TTC549 (cell line): ENCODE data around the gene YBX3.
"Not testable (repeated sequence)": the region's sequence is repeated elsewhere in the genome, so short reads cannot be mapped to it uniquely, and the experiment has no call there.

Experiments
- FAIRE-seq: peaks from 2 replicates; lab custom pipeline; 2012; peaks lifted over from hg19 to GRCh38; lab: Jason Lieb, UNC

YBX3 gene

GRCh38 chr12:10722905-10723746 lies at the start of gene YBX3:
Gene YBX3 (minus strand): TSS chr12:10723323. CDS start chr12:10723111, 212 bp downstream.
- no peak for FAIRE-seq

DNA sequence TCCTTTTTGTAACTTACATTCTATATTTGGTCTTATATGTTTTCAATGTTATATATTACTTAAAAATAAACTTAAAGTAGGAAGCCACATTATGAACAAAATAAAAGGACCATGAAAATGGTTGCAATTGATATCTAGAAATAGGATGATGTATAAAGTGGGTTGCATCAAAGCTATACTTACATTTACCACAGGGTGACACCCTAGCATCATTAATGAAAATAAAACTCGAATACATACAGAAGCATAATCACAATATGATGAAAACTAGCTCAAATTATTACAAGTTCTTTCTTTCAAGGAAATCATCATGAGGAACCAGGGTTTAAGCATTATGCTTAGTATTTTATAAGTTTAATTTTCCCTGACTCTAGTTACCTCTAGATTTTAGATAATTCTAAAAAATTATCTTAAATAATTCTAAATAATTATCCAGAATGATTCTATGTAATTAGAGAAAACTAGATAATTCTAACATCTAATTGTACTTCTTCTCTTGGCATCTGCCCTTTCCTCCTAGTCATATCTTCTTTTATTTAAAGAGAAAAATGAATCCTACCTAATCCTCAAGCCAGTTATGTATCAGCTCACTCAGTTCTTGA lies 48.1 kb upstream of the YBX3 start:
- FAIRE-seq, result peak; percentile 90

DNA sequence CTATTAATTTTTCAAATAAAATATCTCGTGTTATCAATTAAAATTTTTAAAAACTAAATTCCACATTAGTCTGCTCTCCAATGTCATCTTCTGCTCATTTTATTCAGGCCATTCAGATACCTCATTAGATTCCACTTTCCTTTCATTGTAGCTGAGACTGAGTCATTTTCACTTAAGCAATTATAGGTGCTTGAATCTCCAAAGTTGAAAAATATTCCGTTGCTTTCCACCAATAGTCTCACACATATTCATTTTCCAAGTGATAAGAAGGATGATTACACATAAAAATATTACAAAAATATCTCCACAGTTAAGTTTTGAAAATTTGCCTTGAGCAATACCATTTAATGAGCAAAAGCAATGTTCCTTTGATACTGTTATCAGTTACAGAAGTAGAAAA lies 36.5 kb upstream of the YBX3 start:
- no peak for FAIRE-seq

DNA sequence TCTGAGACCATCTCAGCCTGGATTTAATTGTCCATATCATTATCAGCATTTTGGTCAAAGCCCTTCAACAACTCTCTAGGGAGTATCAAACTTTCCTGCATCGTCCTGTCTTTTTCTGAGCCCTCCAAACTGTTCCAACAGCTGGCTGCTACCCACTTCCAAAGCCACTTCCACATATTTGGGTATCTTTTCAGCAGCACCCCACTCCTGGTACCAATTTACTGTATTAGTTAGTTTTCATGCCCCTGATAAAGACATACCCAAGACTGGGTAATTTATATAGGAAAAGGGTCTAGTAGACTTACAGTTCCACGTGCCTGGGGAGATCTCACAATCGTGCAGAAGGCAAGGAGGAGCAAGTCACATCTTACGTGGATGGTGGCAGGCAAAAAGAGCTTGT lies 33.1 kb upstream of the YBX3 start:
- FAIRE-seq, result no peak

GRCh38 chr12:10753059-10753458 lies 29.9 kb upstream of the YBX3 start:
- no peak for FAIRE-seq

DNA sequence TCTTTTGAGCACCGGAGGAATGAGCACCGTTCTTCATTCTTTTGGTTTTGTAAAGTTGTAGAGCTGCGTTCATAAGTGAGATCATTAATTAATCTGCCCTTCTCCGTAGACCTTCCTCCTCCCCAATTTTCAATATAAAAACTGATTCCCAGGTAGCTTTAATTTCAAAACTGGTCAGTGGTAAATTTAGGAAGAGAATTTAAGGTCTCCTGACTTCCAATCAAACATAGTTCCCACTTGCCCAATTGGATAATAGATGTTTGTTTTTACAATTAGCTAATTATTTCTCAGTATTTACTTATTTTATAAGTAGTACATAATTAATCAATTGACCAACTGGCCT lies 27.2 kb upstream of the YBX3 start:
- FAIRE-seq, result no peak

DNA sequence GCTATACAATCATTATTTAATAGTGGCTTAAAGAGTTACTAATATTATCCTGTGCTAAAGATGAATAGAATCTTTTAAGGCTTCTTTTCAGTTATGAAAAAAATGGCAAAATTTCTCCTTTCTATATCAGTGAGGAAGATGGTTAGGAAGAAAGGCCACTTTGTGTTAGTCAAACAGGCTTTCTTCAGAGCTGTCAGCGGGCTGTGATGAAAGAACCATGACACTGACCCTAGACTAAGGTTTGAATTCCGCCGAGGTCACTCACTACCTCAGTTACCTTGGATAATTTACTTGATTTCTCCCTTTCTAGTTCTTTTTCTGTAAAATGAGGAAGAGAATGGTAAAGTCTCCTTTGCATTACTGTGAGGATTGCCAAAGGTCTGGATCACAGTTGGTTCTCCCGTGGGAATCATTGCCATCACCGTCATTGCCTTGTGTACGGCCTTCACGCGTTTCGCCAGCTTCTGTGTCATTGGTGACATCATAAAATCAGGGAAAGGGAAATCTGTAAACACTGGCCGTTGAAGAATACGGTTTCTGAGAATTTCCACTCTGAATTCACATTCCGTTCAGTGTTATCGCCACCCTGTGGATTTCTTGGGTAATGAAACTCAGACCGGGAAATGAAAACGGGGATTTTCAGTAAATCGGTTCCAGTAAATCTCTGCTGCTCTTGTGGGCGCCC lies 26.7 kb upstream of the YBX3 start:
- peak; percentile 93 for FAIRE-seq

- FAIRE-seq, result no peak
These were observed 24.6 kb upstream of the YBX3 start for GRCh38 chr12:10747730-10748129.

- not testable (repeated sequence) for FAIRE-seq
These were observed 20.3 kb upstream of the YBX3 start for GRCh38 chr12:10743420-10743819.

DNA sequence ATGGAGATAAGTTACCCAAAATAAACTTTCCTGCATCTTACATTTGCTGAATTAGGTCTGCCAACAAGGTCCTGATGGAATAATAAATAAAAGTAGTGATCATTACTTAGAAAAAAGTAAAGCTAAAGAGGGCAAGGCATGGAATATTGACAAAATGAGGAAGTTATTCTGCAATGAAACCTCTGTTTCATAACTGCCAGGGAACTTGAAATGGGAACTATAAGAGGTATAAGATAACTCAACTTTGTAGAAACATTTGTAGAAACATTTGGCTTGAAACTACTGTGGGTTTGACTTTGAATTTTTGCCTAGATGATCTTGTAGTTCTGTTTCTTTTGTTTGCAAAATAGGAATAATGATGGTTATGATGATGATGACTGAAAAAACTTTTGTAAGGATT lies 18.7 kb upstream of the YBX3 start:
- no peak for FAIRE-seq

GRCh38 chr12:10740182-10740581 lies 17.1 kb upstream of the YBX3 start:
- no peak for FAIRE-seq

GRCh38 chr12:10739157-10740118 lies 16.3 kb upstream of the YBX3 start:
- no peak for FAIRE-seq

DNA sequence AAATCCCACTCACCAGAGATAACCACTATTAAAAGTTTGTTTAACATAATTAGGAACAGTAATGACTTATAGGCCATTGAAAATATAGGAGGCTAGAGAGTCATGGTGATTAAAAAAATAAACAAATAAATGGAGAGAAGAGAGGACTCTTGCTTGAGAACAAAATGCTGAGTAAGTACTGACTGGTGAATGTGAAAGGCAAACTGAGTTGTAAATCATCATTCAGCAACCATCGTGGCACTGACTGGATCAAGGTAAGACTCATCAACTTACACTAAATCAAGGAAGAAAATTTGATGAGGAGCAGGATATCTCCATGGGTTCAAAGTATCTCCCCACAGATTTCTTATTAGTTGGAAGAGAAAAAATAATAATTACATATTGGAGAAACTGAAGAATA lies 14.1 kb upstream of the YBX3 start:
- no peak for FAIRE-seq

DNA sequence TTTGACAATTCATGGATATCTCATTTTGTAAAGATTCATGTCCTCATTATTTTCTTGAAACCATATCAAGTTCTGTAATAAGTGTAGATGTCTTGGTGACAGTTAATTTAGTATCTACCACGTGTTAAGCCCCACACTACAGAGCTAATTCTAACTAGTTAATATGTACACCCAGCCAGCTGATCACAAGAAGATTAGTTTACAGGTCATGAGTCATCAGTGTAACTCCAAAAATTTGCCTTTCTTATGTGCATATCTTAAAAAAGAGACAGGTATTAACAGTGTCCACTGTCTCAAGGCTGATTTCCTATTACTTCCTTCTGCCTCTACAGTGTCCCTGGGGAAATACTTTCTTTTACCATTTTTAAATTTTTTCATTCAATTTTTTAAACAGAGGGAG lies 13.3 kb upstream of the YBX3 start:
- FAIRE-seq, result no peak

- no peak for FAIRE-seq
These were observed 12.3 kb upstream of the YBX3 start for GRCh38 chr12:10735428-10735827.

DNA sequence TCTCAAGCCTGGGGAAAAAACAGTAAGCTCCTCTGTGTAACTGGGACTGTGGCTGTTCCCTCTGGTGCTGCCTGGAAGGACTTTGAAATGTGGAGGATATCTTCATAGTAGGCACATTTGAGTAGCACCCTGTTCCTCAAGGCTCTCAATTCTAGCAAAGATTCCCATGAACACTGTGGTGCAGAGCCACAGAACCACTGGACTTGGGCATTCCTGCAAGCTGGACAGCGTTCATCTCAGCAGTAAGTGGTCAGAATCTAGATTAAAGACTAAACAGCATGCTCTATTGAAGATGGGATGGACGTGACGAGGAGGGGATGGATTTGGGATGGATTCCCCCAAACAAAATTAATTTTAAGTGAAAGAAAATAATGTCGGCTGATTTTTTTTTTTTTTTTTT lies 9.4 kb upstream of the YBX3 start:
- FAIRE-seq, result no peak

DNA sequence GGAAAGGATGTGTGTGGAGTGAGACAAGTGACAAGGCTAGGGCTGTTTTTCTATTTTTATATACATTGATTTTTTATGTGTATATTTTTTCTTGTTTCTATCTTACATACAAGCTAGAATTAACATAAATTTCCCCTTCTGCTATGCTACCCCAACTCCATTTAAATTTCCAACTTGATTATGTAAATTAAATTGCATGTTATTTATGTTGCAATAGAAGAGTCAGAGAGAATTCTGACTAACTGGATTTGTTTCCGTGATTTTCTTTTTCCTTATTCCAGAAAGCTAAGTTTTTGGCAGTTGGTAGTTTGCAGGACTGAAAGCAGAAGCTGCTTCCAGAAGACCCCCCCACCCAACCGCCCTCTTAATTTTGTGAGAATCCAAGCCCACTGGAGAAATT lies 8.9 kb upstream of the YBX3 start:
- no peak for FAIRE-seq

DNA sequence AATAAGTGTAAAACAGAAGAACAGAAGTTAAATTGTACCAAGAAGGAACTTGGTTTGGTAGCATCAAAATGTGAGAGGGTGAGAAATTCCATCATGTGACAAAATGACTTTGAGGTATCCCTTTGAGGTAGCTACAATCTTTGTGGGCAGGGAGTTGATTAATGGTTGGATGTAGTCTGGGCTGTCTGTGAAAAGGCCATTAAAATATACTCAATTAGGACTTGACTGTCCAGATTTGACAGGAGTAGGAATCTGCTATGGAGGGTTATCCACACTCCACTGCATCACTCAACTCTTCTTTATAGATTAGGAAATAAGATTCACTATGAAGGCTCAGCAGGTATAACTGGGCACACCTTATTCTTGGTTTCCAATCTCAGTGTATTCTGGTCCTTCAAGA lies 7.4 kb upstream of the YBX3 start:
- no peak for FAIRE-seq

DNA sequence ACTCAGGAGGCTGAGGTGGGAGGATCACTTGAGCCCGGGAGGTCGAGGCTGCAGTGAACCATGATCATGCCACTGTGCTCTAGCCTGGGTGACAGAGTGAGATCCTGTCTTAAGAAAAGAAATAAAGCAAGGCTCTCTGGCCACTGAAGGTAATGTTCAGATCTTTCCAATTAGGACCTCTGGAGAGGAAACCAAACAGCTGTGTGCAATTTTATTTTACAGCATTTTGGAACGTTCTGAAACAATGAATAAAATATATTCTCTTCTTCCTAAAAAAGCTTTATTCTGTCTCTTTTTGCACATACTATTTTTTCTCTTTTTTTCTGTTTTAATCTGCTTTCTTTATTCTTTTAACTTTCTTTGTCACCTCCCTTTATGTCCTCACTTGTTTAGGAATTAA lies 5.0 kb upstream of the YBX3 start:
- no peak for FAIRE-seq

GRCh38 chr12:10726945-10727344 lies 3.8 kb upstream of the YBX3 start:
- no peak for FAIRE-seq

DNA sequence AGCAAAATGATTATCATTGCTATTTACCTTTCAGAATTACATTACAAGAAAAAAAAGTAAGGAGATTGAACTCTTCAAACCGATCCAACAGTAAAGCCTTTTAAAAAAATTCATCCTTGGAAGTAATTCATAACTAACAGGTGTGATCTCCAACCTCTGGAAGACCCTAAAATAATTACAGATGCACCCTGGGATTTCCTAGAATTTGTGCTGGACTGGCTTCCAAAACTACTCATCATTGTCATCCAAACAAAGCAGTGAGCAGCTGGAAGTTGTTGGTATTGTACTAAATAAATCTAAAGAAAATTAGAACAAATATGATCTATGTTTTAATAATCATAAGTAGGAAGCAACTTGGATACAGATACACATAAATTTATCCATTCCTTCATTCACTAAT lies 1.9 kb upstream of the YBX3 start:
- FAIRE-seq, result no peak

DNA sequence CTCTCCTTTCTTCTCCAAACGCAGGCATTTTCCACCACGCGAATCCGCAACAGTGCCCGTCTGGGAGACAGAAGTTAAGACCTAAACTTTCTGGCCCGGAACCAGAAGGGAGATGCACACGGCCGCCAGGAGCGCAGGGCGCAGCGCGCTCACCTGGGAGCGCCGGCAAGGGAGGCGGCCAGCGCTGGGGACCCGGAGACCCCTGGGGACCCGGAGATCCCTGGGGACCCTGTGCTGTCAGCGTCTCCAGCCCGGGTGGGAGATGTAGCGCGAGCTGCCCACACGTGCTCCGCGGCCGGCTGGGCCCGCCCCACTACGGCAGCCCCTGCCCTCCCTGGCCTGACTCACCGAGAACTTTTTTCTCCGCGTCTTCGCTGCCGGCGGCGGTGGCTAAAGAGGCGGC lies 620 bp downstream of the YBX3 start:
- FAIRE-seq, result no peak
